Hepatocyte (in vitro differentiated cells): ENCODE measurements around the gene TBXT.

Source experiments
- EZH2 ChIP-seq: fragments of 200-600 bp; sonication (generic); IDR thresholded peaks from 2 replicates; pipeline ENCODE4 v1.6.1; 2016; ENCODE audit warnings: antibody characterized with exemption, mild to moderate bottlenecking, borderline replicate concordance
- EZH2phosphoT487 ChIP-seq: fragments of 200-600 bp; sonication (generic); IDR thresholded peaks from one replicate; pipeline ENCODE4 v1.6.1; 2018; ENCODE audit warnings: antibody characterized with exemption, mild to moderate bottlenecking, low read depth, moderate library complexity; ENCODE audit not compliant: unreplicated experiment, severe bottlenecking

GRCh38 chr6:166174031-166174430 lies 6.4 kb upstream of the TBXT start:
- no peak for TF ChIP-seq EZH2phosphoT487
- TF ChIP-seq EZH2 = no peak
